ENCODE results near the gene STXBP3.

Gene STXBP3

DNA sequence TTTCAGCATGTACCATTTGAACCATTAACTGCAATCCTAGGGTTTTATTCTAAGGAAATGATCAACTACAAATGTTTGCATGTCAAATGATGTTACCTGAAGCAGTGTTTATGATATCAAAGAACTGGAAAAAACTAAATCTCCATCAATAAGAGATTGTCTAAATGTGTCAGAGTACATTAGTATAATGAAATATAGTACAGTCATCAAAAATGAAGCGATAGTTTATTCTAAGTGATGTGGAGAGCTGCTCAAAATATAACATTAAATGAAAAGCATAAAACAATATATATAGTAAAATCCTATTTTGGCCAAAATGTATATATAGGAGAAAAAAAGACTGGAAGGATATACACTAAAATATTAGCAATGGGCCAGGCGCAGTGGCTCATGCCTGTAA is 86.5 kb downstream of the STXBP3 start:
- Histone ChIP-seq H3K27me3 (ENCODE audit: low read depth, low read length) (no peaks in the 10 kb centered on the region), H3K9ac (ENCODE audit: low read length) (no peak overlapping the region), H4K20me1 (ENCODE audit: insufficient read depth, low read length) (no peaks in the 10 kb centered on the region), H3K4me2 (ENCODE audit: low read length) (no peak overlapping the region), H2AFZ (ENCODE audit: low read depth, low read length) (no peak overlapping the region), H3K36me3 (replicated peaks; ENCODE audit: low read depth, low read length) (no peaks in the 10 kb centered on the region), H3K27ac (ENCODE audit: low read length) (no peak overlapping the region), H3K9me3 (ENCODE audit: insufficient read depth, low read length) (no peaks in the 10 kb centered on the region), H3K4me1 (ENCODE audit: low read length) (peaks cover 1% of the 10 kb centered on the region; the same call in 1 of the 2 replicates), H3K79me2 (ENCODE audit: low read length) (no peaks in the 10 kb centered on the region), H3K4me3 (ENCODE audit: low read length) (no peak overlapping the region)
- TF ChIP-seq CTCF (IDR thresholded peaks at IDR 0.05; ENCODE audit: low read depth, low read length) (no peak), EZH2phosphoT487 (IDR thresholded peaks at IDR 0.05; ENCODE audit: low read depth) (no peak)

DNA sequence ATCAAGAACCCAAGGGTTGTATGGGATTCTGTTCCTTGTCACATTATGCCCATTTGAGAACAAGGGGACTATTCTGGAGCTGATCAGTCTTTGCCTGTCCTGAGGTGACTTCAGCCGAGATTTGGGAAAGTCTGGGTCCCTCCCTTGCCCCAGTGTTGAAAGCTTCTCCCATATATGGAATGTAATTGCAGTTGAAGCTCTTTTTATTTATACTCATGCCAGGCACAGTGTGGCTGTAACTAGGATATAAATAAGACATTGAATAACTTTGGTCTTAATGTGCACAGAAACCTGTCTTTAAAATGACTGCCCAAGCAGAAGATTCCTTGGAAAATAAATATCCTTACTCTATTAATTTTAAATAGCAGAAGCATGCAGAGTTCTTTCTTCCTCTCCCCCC is 95.2 kb downstream of the STXBP3 start:
- Histone ChIP-seq H2AFZ (ENCODE audit: low read depth, low read length) (no peak overlapping the region), H3K9ac (ENCODE audit: low read length) (no peak overlapping the region), H3K79me2 (ENCODE audit: low read length) (no peaks in the 10 kb centered on the region), H3K27me3 (ENCODE audit: low read depth, low read length) (no peaks in the 10 kb centered on the region), H3K4me2 (ENCODE audit: low read length) (no peak overlapping the region), H3K27ac (ENCODE audit: low read length) (no peak overlapping the region), H3K4me3 (ENCODE audit: low read length) (no peak overlapping the region), H4K20me1 (ENCODE audit: insufficient read depth, low read length) (no peaks in the 10 kb centered on the region), H3K36me3 (replicated peaks; ENCODE audit: low read depth, low read length) (no peaks in the 10 kb centered on the region), H3K4me1 (ENCODE audit: low read length) (no peaks in the 10 kb centered on the region), H3K9me3 (ENCODE audit: insufficient read depth, low read length) (no peaks in the 10 kb centered on the region)
- TF ChIP-seq CTCF (IDR thresholded peaks at IDR 0.05; ENCODE audit: low read depth, low read length): no peak
- no peak for TF ChIP-seq EZH2phosphoT487 (IDR thresholded peaks at IDR 0.05; ENCODE audit: low read depth)

DNA sequence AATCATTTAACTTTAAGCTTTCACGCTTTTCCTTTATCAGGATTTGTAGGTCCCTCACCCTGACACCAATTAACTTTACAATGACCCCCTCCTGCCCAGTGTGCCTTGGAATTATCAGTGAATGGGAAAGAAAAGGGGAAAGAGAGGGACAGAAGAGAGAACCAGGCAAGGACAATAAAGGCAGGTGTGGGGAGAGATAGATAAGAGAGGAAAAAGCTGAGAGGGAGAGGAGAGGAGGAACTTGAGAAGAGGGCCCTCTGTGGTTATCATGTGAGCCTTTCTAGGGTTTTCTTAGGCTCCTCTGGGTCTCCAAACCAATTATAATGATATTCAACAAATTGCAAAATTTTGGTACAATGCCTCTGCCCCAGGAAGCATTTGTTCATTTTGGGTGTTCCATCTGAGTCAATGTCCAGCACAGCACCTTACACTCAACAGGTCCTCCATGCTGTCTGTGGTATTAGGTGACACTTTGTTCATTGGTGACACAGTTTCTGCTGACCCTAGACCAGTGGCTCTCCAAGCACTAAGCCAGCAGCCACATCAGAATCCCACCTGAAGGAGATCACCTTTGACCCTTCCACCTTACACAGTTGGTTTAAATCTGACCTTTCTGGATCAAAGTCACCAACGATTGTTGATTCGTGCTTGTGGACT is 96.2 kb downstream of the STXBP3 start:
- no peaks in the 10 kb centered on the region for H3K36me3 ChIP-seq (replicated peaks; ENCODE audit: low read depth, low read length)
- H4K20me1 ChIP-seq (ENCODE audit: insufficient read depth, low read length): no peaks in the 10 kb centered on the region
- H3K9me3 ChIP-seq (ENCODE audit: insufficient read depth, low read length): no peaks in the 10 kb centered on the region
- no peak overlapping the region for H3K27ac ChIP-seq (ENCODE audit: low read length)
- H3K79me2 ChIP-seq (ENCODE audit: low read length): no peaks in the 10 kb centered on the region
- H3K4me3 ChIP-seq (ENCODE audit: low read length): no peak overlapping the region
- no peaks in the 10 kb centered on the region for H3K27me3 ChIP-seq (ENCODE audit: low read depth, low read length)
- no peaks in the 10 kb centered on the region for H3K4me1 ChIP-seq (ENCODE audit: low read length)
- no peak overlapping the region for H3K9ac ChIP-seq (ENCODE audit: low read length)
- no peak for TF ChIP-seq CTCF (IDR thresholded peaks at IDR 0.05; ENCODE audit: low read depth, low read length)
- TF ChIP-seq EZH2phosphoT487 (IDR thresholded peaks at IDR 0.05; ENCODE audit: low read depth): no peak
- no peak overlapping the region for H3K4me2 ChIP-seq (ENCODE audit: low read length)
- H2AFZ ChIP-seq (ENCODE audit: low read depth, low read length): no peak overlapping the region

DNA sequence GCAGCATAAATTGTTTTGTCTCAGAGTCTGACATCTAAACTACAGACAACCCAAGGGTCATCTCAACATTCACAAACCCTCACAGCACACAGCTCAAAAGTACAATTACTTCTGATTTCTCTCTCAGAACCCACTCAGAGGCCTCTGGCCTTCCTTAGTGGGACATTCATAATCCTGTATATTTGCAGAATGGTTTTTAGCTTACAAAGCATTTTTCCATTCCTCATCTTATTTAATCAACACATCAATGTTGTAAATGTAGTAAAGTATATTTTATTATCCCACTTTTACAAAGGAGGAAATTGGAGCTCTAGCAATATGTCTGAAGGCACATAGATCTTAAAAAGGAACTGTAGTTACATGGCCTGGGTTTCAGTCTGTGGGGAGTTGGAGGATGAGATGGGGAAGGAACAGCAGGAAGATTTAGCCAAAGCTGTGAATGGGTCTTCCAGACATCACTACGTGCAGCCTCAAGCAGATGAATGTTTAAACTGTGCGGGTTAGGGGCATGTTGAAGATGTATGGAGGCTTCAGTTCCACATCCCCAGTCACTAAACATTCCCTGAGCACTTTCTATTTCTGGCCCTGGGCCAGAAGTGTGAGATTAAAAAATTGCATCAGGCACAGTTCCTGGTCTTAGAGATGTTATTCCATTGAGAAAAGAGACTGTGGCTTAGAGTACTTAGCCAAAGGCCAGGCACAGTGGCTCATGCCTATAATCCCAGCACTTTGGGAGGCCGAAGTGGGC is 97.1 kb downstream of the STXBP3 start:
- TF ChIP-seq CTCF (IDR thresholded peaks at IDR 0.05; ENCODE audit: low read depth, low read length): no peak
- no peak for TF ChIP-seq EZH2phosphoT487 (IDR thresholded peaks at IDR 0.05; ENCODE audit: low read depth)
- Histone ChIP-seq H3K4me3 (ENCODE audit: low read length) (no peak overlapping the region), H3K79me2 (ENCODE audit: low read length) (no peaks in the 10 kb centered on the region), H2AFZ (ENCODE audit: low read depth, low read length) (no peak overlapping the region), H3K4me2 (ENCODE audit: low read length) (no peak overlapping the region), H3K9me3 (ENCODE audit: insufficient read depth, low read length) (no peaks in the 10 kb centered on the region), H3K36me3 (replicated peaks; ENCODE audit: low read depth, low read length) (no peaks in the 10 kb centered on the region), H3K4me1 (ENCODE audit: low read length) (no peaks in the 10 kb centered on the region), H3K27ac (ENCODE audit: low read length) (no peak overlapping the region), H3K27me3 (ENCODE audit: low read depth, low read length) (no peaks in the 10 kb centered on the region), H4K20me1 (ENCODE audit: insufficient read depth, low read length) (no peaks in the 10 kb centered on the region), H3K9ac (ENCODE audit: low read length) (no peak overlapping the region)

Data from OCI-LY3 (cell line).